VCaP (cell line): ENCODE results near the gene CLIP1.

Experiments
- H3K27ac ChIP-seq: fragments of 450-650 bp; 2 replicates; pipeline ENCODE4 v1.5.1; 2017
- TF ChIP-seq, protein P1 (sequence below): fragments of 450-650 bp; conservative IDR thresholded peaks from 2 replicates; pipeline ENCODE4 v1.5.1; 2017; ENCODE audit warnings: mild to moderate bottlenecking, moderate library complexity

CLIP1 gene

DNA sequence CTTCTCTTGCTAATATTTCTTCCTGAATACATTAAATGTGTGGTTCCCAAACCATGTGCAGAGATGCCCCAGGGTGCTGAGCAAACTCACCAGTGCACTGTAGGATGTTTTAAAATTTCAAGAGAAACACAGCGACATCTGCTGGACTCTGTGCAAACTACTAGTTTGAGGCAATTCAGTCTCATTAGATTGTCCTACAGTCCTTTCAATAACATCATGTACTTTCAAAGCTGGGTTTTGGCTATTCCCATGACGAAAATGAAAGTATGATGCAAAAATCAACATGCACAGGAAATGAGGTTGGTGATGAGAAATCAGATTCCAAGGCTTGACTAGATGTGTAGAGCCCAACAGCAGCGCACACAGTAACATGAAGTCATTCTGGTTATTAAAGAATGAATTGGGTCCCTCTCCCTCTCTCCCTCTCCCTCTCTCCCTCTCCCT is 66.3 kb downstream of the CLIP1 start:
- TF ChIP-seq, protein P1, sequence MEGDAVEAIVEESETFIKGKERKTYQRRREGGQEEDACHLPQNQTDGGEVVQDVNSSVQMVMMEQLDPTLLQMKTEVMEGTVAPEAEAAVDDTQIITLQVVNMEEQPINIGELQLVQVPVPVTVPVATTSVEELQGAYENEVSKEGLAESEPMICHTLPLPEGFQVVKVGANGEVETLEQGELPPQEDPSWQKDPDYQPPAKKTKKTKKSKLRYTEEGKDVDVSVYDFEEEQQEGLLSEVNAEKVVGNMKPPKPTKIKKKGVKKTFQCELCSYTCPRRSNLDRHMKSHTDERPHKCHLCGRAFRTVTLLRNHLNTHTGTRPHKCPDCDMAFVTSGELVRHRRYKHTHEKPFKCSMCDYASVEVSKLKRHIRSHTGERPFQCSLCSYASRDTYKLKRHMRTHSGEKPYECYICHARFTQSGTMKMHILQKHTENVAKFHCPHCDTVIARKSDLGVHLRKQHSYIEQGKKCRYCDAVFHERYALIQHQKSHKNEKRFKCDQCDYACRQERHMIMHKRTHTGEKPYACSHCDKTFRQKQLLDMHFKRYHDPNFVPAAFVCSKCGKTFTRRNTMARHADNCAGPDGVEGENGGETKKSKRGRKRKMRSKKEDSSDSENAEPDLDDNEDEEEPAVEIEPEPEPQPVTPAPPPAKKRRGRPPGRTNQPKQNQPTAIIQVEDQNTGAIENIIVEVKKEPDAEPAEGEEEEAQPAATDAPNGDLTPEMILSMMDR = peak; percentile 92

DNA sequence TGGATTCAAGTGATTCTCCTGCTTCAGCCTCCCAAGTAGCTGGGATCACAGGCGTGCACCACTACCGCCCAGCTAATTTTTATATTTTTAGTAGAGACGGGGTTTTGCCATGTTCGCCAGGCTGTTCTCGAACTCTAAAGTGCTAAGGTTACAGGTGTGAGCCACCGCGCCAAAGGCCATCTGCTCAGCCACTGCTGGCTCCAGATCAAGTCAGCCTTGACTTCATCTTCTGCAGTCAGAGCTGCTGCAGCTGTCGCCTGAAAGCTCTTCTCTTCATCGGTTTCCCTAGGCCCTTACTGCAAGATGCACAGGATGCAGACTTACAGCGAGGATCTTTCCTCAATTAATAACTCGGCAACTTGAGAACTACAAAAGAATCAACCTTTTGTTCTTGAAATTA is 66.8 kb downstream of the CLIP1 start:
- TF ChIP-seq, protein P1 = no peak
- no peak overlapping the region for H3K27ac ChIP-seq

More for the DNA sequence above, 66.3 kb downstream of the CLIP1 start:
- no peak overlapping the region for H3K27ac ChIP-seq

DNA sequence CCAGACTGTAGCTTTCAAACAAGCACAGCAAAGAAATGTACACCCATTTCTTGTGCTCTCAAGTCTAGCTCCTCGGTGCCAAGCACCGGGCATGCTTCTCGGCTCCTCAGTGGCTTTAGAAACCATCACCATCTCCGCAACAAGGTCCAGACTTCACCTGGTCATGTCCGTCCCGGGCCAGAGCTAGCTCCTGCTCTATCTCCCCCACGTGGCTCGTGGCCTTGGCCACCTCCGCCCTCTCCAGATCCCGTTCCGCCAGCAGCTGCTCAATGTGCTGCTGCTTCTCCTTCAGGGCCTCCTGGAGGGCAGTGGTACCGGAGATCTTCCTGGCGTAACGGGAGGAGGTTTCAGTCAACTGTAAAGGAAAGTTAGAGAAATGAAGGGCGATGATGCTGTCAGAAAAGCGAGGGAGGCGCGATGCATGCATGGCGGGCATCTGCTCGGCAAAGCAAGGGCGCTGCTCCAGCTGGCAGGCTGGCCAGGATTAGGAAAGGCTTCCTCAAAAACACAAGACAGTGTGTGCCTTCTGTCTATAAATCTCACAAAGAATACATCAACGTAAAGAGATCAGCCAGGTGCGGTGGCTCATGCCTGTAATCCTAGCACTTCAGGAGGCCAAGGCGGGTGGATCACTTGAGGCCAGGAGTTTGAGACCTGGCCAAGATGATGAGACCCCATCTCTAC is 67.4 kb downstream of the CLIP1 start:
- TF ChIP-seq, protein P1 = no peak
- no peak overlapping the region for H3K27ac ChIP-seq

DNA sequence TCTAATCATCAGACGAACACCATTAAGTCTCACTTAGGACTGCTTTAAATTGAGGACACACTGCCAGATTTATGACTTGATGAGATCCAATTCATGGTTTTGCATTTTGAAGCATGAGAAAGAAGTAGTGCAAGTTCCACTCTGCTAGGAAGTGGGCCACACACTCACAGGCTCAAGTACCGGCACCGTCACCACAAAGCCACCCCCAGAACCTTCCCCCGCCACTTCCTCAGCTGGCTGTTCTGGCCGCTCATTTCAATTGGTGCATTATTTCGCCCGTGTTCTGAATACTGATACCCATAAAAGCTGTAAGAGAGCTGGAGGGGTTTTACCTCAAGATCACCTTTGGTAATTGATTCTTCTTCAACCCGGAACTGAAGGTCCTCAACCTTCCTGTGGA is 70.1 kb downstream of the CLIP1 start:
- TF ChIP-seq, protein P1 = no peak
- H3K27ac ChIP-seq = no peak overlapping the region

DNA sequence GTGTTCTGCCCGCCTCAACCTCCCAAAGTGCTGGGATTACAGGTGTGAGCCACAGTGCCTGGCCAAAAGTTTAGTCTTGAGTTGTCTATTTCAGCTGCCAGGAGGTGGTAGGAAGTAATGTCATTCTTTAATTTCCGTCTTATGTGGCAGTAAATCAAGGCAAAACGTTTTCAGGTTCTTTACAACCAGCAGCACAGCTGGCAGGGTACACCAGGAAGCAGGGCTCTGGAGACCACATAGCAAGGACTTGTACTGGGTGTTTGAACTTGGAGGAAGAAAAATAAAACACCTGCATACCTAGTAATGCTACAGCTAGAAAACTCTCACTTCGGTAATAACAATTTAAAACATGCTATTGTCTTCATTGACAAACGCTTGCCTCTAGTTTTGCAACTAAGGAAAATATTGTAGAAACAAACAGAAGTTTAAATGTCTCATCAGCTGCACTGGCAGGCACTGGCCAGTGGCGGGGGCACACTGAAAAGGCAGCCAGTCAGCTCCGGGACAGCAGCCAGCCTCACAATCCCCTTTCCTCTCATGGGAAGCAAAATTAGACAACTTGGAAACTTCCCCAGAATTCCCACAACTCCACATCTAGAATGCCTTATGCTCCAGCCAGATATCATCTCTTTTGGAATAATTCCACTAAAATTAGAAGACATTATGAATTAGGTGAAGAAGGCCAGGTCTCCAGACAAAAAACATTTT is 72.2 kb downstream of the CLIP1 start:
- no peak overlapping the region for H3K27ac ChIP-seq
- TF ChIP-seq, protein P1 = no peak; the same call in 1 of the 2 replicates

DNA sequence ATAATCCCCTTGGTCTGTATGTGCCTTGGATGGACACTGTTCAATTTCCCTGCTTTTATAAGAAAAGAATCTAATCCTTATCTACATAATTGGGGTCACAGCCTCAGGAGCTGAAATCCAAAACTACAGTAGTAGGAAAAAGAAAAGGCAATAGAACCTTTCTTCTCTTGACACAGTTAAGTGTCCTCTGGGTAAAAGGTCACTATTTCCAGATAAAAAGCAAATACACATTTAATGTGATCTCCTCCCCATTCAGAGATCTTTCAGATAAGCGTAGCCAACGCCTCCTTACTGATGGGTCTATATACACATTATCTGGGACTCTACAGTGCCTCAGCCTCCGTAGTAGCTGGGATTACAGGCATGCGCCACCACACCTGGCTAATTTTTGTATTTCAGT is 73.4 kb downstream of the CLIP1 start:
- no peak overlapping the region for H3K27ac ChIP-seq
- TF ChIP-seq, protein P1 = no peak

DNA sequence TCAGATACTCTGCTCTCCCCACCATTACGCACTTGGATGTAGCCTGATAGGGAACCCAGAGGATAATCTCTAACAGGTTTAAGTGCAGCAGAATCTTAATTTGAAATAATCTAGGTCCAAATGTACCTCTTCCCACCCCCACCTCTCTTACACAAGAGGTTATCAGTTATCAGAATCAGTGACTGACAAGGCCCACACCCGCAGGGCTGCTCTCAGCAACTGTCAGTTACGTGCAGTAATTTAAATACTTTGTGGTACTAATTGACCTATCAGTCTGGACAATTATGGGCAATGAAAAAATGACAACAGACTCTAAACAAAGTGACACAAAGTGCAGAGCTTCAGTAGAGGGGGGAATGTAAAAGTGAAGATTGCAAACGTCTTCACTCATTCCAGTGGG is 74.0 kb downstream of the CLIP1 start:
- H3K27ac ChIP-seq = no peak overlapping the region
- TF ChIP-seq, protein P1 = no peak
